ENCODE data around the gene SFTPD.

- TF ChIP-seq, protein P1, sequence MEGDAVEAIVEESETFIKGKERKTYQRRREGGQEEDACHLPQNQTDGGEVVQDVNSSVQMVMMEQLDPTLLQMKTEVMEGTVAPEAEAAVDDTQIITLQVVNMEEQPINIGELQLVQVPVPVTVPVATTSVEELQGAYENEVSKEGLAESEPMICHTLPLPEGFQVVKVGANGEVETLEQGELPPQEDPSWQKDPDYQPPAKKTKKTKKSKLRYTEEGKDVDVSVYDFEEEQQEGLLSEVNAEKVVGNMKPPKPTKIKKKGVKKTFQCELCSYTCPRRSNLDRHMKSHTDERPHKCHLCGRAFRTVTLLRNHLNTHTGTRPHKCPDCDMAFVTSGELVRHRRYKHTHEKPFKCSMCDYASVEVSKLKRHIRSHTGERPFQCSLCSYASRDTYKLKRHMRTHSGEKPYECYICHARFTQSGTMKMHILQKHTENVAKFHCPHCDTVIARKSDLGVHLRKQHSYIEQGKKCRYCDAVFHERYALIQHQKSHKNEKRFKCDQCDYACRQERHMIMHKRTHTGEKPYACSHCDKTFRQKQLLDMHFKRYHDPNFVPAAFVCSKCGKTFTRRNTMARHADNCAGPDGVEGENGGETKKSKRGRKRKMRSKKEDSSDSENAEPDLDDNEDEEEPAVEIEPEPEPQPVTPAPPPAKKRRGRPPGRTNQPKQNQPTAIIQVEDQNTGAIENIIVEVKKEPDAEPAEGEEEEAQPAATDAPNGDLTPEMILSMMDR (conservative IDR thresholded peaks at IDR 0.05 in 1 of 2, IDR thresholded peaks at IDR 0.05 in 1 of 2; ENCODE audit: low read depth in 1 of 2, low read length in 2 of 2), result no peak
- no peak for TF ChIP-seq EZH2 (IDR thresholded peaks at IDR 0.05; ENCODE audit: low read length, missing control alignments)
These were observed 58.4 kb downstream of the SFTPD start for GRCh38 chr10:79890469-79890868.

Data from fibroblast of lung (primary cell).